SK-N-SH treated with all-trans-retinoic acid at 6 μM for 48 hours (cell line): Measurements from ENCODE around the gene LGI1.

Source experiments
- ATAC-seq: fragments of 200-7000 bp; cut with Tn5 transposase; 3 replicates; pipeline ENCODE4 v1.9.1; 2020; ENCODE audit warnings: mild to moderate bottlenecking, moderate library complexity
- ARNTL ChIP-seq: fragments of 450-650 bp; formaldehyde crosslinking; IDR thresholded peaks from 2 replicates; pipeline ENCODE4 v1.5.0; 2020; ENCODE audit warnings: low read depth, mild to moderate bottlenecking, moderate library complexity, borderline replicate concordance
- BACH2 ChIP-seq: fragments of 250-450 bp; sonication (Bioruptor Pico); IDR thresholded peaks from 2 replicates; pipeline ENCODE4 v1.9.0; 2021; ENCODE audit warnings: mild to moderate bottlenecking, borderline replicate concordance
- CREB5 ChIP-seq: fragments of 250-450 bp; sonication (Bioruptor Pico); IDR thresholded peaks from 2 replicates; pipeline ENCODE4 v1.5.1; 2020; ENCODE audit warnings: low read depth, mild to moderate bottlenecking, moderate library complexity
- CSDC2 ChIP-seq: fragments of 250-450 bp; sonication (Bioruptor Pico); IDR thresholded peaks from 2 replicates; pipeline ENCODE4 v1.5.0; 2020; ENCODE audit warnings: mild to moderate bottlenecking, moderate library complexity
- CSRNP3 ChIP-seq: fragments of 250-450 bp; sonication (Bioruptor Pico); IDR thresholded peaks from 2 replicates; pipeline ENCODE4 v1.5.1; 2021; ENCODE audit warnings: mild to moderate bottlenecking, moderate library complexity
- ESRRG ChIP-seq: fragments of 250-450 bp; sonication (Bioruptor Pico); IDR thresholded peaks from 2 replicates; pipeline ENCODE4 v1.6.1; 2021; ENCODE audit warnings: mild to moderate bottlenecking
- GLIS3 ChIP-seq: fragments of 250-450 bp; sonication (Bioruptor Pico); IDR thresholded peaks from 2 replicates; pipeline ENCODE4 v1.5.0; 2020; ENCODE audit warnings: mild to moderate bottlenecking, moderate library complexity
- ISL1 ChIP-seq: fragments of 250-450 bp; sonication (Bioruptor Pico); IDR thresholded peaks from 2 replicates; pipeline ENCODE4 v2.1.2; 2022; ENCODE audit warnings: mild to moderate bottlenecking, moderate library complexity
- OSR1 ChIP-seq: fragments of 250-450 bp; sonication (Bioruptor Pico); IDR thresholded peaks from 2 replicates; pipeline ENCODE4 v1.8.0; 2022; ENCODE audit warnings: moderate library complexity, mild to moderate bottlenecking, inconsistent platforms
- POU6F1 ChIP-seq: fragments of 250-450 bp; sonication (Bioruptor Pico); IDR thresholded peaks from 2 replicates; pipeline ENCODE4 v1.8.0; 2021; ENCODE audit warnings: low read depth, mild to moderate bottlenecking, moderate library complexity, borderline replicate concordance
- PPARA ChIP-seq: fragments of 250-450 bp; sonication (Bioruptor Pico); IDR thresholded peaks from 2 replicates; pipeline ENCODE4 v1.5.0; 2020; ENCODE audit warnings: mild to moderate bottlenecking, borderline replicate concordance
- RARB ChIP-seq: fragments of 250-450 bp; sonication (Bioruptor Pico); IDR thresholded peaks from 2 replicates; pipeline ENCODE4 v1.8.0; 2021; ENCODE audit warnings: mild to moderate bottlenecking, moderate library complexity
- SNAI2 ChIP-seq: fragments of 250-450 bp; sonication (Bioruptor Pico); IDR thresholded peaks from 2 replicates; pipeline ENCODE4 v1.5.0; 2020; ENCODE audit warnings: mild to moderate bottlenecking, moderate library complexity
- TCF4 ChIP-seq: fragments of 250-450 bp; sonication (Bioruptor Pico); IDR thresholded peaks from 2 replicates; pipeline ENCODE4 v1.8.0; 2021; ENCODE audit warnings: mild to moderate bottlenecking, moderate library complexity, borderline replicate concordance
- TOX ChIP-seq: fragments of 250-450 bp; sonication (Bioruptor Pico); IDR thresholded peaks from 2 replicates; pipeline ENCODE4 v1.8.0; 2021; ENCODE audit warnings: mild to moderate bottlenecking, moderate library complexity, borderline replicate concordance
- TSHZ2 ChIP-seq: fragments of 250-450 bp; sonication (Bioruptor Pico); IDR thresholded peaks from 2 replicates; pipeline ENCODE4 v1.5.0; 2020; ENCODE audit warnings: mild to moderate bottlenecking, moderate library complexity
- ZC3H10 ChIP-seq: fragments of 250-450 bp; sonication (Bioruptor Pico); IDR thresholded peaks from 2 replicates; pipeline ENCODE4 v1.5.1; 2021; ENCODE audit warnings: mild to moderate bottlenecking, moderate library complexity
- ZFP3 ChIP-seq: fragments of 250-450 bp; sonication (Bioruptor Pico); IDR thresholded peaks from 2 replicates; pipeline ENCODE4 v1.5.0; 2020; ENCODE audit warnings: mild to moderate bottlenecking, moderate library complexity
- ZFP30 ChIP-seq: fragments of 450-650 bp; formaldehyde crosslinking; IDR thresholded peaks from 2 replicates; pipeline ENCODE4 v1.5.0; 2022; ENCODE audit warnings: mild to moderate bottlenecking, moderate library complexity
- ZNF565 ChIP-seq: fragments of 450-650 bp; formaldehyde crosslinking; conservative IDR thresholded peaks from 2 replicates; pipeline ENCODE4 v1.5.0; 2020; ENCODE audit warnings: low read depth, mild to moderate bottlenecking, moderate library complexity
- ZNF70 ChIP-seq: fragments of 450-650 bp; formaldehyde crosslinking; IDR thresholded peaks from 2 replicates; pipeline ENCODE4 v1.5.0; 2020; ENCODE audit warnings: mild to moderate bottlenecking, moderate library complexity
- ZNF8 ChIP-seq: fragments of 450-650 bp; formaldehyde crosslinking; IDR thresholded peaks from 2 replicates; pipeline ENCODE4 v1.5.0; 2020; ENCODE audit warnings: mild to moderate bottlenecking, moderate library complexity

Gene LGI1

GRCh38 chr10:93835770-93836169 is 78.0 kb downstream of the LGI1 start:
- TF ChIP-seq BACH2 (CRISPR knock-in tag): no peak
- no peak for TF ChIP-seq OSR1 (CRISPR knock-in tag)
- no peak for TF ChIP-seq ZNF70
- TF ChIP-seq ESRRG (CRISPR knock-in tag): no peak
- TF ChIP-seq ISL1 (CRISPR knock-in tag): no peak
- no peak for TF ChIP-seq SNAI2 (CRISPR knock-in tag)
- TF ChIP-seq ZNF565: no peak
- no peak for TF ChIP-seq ZFP30
- no peak for TF ChIP-seq ARNTL (CRISPR knock-in tag)
- TF ChIP-seq TCF4 (CRISPR knock-in tag): no peak
- no peak for TF ChIP-seq RARB (CRISPR knock-in tag)
- TF ChIP-seq ZFP3: no peak
- no peak for TF ChIP-seq ZNF8
- no peak for TF ChIP-seq ZC3H10 (CRISPR knock-in tag)
- TF ChIP-seq CSRNP3: no peak
- TF ChIP-seq TOX: no peak
- TF ChIP-seq POU6F1 (CRISPR knock-in tag): no peak
- ATAC-seq: no peak

- no peak for ATAC-seq
- no peak for TF ChIP-seq ISL1 (CRISPR knock-in tag)
- no peak for TF ChIP-seq CSRNP3
- no peak for TF ChIP-seq CSDC2 (CRISPR knock-in tag)
- no peak for TF ChIP-seq ZC3H10 (CRISPR knock-in tag)
- TF ChIP-seq TCF4 (CRISPR knock-in tag): no peak
- no peak for TF ChIP-seq GLIS3
- no peak for TF ChIP-seq ZFP30
- TF ChIP-seq BACH2 (CRISPR knock-in tag): no peak
- no peak for TF ChIP-seq OSR1 (CRISPR knock-in tag)
- no peak for TF ChIP-seq TSHZ2 (CRISPR knock-in tag)
These were observed 80.1 kb downstream of the LGI1 start for GRCh38 chr10:93837822-93838221.

GRCh38 chr10:93838278-93838677 is 80.5 kb downstream of the LGI1 start:
- ATAC-seq: no peak
- TF ChIP-seq ZFP30 (no peak), BACH2 (CRISPR knock-in tag) (no peak), ZNF70 (no peak), TSHZ2 (CRISPR knock-in tag) (no peak), POU6F1 (CRISPR knock-in tag) (no peak), RARB (CRISPR knock-in tag) (no peak), OSR1 (CRISPR knock-in tag) (no peak), ZC3H10 (CRISPR knock-in tag) (no peak), PPARA (CRISPR knock-in tag) (no peak), CREB5 (CRISPR knock-in tag) (no peak), ZFP3 (no peak)
